Measurements from ENCODE around the gene HMGCS1. TPM values are rescaled to one million over a fixed set of nuclear protein-coding genes. Genes with fewer than 3 reads are reported as not detected.
"Not testable (repeated sequence)": the region's sequence is repeated elsewhere in the genome, so short reads cannot be mapped to it uniquely, and the experiment has no call there.

HMGCS1 gene
- total RNA-seq, 1 donor from 2014 or later, result 518 TPM

DNA sequence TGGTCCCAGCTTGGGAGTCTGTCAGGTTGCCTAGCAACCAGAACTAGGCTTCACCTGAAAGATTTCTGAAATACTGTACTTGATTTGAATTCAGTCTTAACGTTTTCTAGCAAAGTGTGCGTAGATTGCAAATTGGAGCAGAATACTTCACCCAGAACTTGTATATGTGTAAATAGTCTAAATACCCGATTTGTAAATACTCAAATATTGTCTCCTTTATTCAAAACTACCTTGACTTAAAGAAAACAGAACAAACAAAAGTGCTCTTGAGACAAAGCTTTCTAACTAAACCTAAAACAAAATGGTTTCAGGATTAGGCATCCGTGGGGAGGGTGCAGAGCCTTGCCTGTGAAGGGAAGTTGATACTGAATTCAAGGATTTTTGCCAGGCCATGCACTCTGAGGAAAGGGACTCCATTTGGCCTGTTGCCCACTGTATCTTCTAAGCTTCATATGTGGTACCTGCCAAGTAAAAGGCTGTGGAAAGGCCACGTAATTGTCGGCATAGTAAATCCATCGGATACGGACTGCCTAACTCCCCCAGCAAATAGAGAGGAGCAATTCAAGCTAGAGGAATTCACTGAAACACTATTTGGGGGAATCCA is 744 bp upstream of the HMGCS1 start:
- peak overlapping the region; percentile 94 for H3K27ac Mint-ChIP-seq (ENCODE audit: unreplicated experiment)
- peaks cover 38% of the 10 kb centered on the region for H3K36me3 Mint-ChIP-seq (ENCODE audit: low read depth)
- peak overlapping the region; percentile 97 for H3K4me3 Mint-ChIP-seq
- TF ChIP-seq, protein P1, sequence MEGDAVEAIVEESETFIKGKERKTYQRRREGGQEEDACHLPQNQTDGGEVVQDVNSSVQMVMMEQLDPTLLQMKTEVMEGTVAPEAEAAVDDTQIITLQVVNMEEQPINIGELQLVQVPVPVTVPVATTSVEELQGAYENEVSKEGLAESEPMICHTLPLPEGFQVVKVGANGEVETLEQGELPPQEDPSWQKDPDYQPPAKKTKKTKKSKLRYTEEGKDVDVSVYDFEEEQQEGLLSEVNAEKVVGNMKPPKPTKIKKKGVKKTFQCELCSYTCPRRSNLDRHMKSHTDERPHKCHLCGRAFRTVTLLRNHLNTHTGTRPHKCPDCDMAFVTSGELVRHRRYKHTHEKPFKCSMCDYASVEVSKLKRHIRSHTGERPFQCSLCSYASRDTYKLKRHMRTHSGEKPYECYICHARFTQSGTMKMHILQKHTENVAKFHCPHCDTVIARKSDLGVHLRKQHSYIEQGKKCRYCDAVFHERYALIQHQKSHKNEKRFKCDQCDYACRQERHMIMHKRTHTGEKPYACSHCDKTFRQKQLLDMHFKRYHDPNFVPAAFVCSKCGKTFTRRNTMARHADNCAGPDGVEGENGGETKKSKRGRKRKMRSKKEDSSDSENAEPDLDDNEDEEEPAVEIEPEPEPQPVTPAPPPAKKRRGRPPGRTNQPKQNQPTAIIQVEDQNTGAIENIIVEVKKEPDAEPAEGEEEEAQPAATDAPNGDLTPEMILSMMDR (conservative IDR thresholded peaks at IDR 0.05), result no peak
- H3K9me3 Mint-ChIP-seq, result peaks cover 21% of the 10 kb centered on the region
- peaks cover 56% of the 10 kb centered on the region for H3K4me1 Mint-ChIP-seq
- H3K27me3 Mint-ChIP-seq (ENCODE audit: low read depth), result no peaks in the 10 kb centered on the region
- DNase-seq (ENCODE audit: low read depth, low spot score), result peak; percentile 18

DNA sequence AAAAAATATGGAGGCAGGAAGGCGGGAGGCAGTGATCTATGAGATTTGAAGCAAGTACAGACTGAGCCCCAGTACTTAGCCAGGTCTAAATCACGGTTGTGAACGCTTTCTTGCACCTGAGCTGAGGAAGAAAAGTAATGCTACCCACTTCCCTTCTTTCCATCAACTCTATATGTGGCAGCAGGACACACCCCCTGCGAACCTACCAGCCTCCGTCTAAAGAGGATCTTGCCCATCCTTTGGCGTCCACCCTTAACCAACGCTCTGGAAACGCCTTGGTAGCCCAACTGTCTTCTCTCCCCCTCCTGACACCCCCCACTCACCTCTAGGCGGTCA is 545 bp downstream of the HMGCS1 start:
- peak overlapping the region; percentile 95 for H3K27ac Mint-ChIP-seq (ENCODE audit: unreplicated experiment)
- no peak for DNase-seq (ENCODE audit: low read depth, low spot score)
- peaks cover 19% of the 10 kb centered on the region for H3K9me3 Mint-ChIP-seq
- H3K27me3 Mint-ChIP-seq (ENCODE audit: low read depth), result no peaks in the 10 kb centered on the region
- TF ChIP-seq, protein P1 (conservative IDR thresholded peaks at IDR 0.05), result no peak
- H3K36me3 Mint-ChIP-seq (ENCODE audit: low read depth), result peaks cover 31% of the 10 kb centered on the region
- peaks cover 69% of the 10 kb centered on the region for H3K4me1 Mint-ChIP-seq
- peak overlapping the region; percentile 97 for H3K4me3 Mint-ChIP-seq

GRCh38 chr5:43312076-43312661 is 1.0 kb downstream of the HMGCS1 start:
- Mint-ChIP-seq H3K4me3 (peak overlapping the region; percentile 97), H3K9me3 (peaks cover 16% of the 10 kb centered on the region), H3K4me1 (peaks cover 74% of the 10 kb centered on the region), H3K27me3 (ENCODE audit: low read depth) (no peaks in the 10 kb centered on the region), H3K27ac (ENCODE audit: unreplicated experiment) (peak overlapping the region; percentile 95), H3K36me3 (ENCODE audit: low read depth) (peaks cover 31% of the 10 kb centered on the region)
- TF ChIP-seq, protein P1 (conservative IDR thresholded peaks at IDR 0.05), result no peak
- no peak for DNase-seq (ENCODE audit: low read depth, low spot score)

- DNase-seq (ENCODE audit: low read depth, low spot score), result no peak
- Mint-ChIP-seq H3K36me3 (ENCODE audit: low read depth) (peaks cover 23% of the 10 kb centered on the region), H3K9me3 (peaks cover 6% of the 10 kb centered on the region), H3K27ac (ENCODE audit: unreplicated experiment) (peak overlapping the region; percentile 40), H3K4me1 (peaks cover 71% of the 10 kb centered on the region), H3K27me3 (ENCODE audit: low read depth) (no peaks in the 10 kb centered on the region), H3K4me3 (peak overlapping the region; percentile 97)
- TF ChIP-seq, protein P1 (conservative IDR thresholded peaks at IDR 0.05), result no peak
Measured at GRCh38 chr5:43309637-43310036, 3.6 kb downstream of the HMGCS1 start.

- H3K4me3 Mint-ChIP-seq, result peak overlapping the region; percentile 97
- H3K4me1 Mint-ChIP-seq, result peaks cover 68% of the 10 kb centered on the region
- H3K9me3 Mint-ChIP-seq, result peaks cover 3% of the 10 kb centered on the region
- peak overlapping the region; percentile 40 for H3K27ac Mint-ChIP-seq (ENCODE audit: unreplicated experiment)
- TF ChIP-seq, protein P1 (conservative IDR thresholded peaks at IDR 0.05), result no peak
- DNase-seq (ENCODE audit: low read depth, low spot score), result no peak
- peaks cover 19% of the 10 kb centered on the region for H3K36me3 Mint-ChIP-seq (ENCODE audit: low read depth)
- H3K27me3 Mint-ChIP-seq (ENCODE audit: low read depth), result no peaks in the 10 kb centered on the region
Measured at GRCh38 chr5:43309122-43309521, 4.1 kb downstream of the HMGCS1 start.

GRCh38 chr5:43306954-43307353 is 6.3 kb downstream of the HMGCS1 start:
- not testable (repeated sequence) for DNase-seq (ENCODE audit: low read depth, low spot score); H3K9me3 Mint-ChIP-seq; H3K27ac Mint-ChIP-seq (ENCODE audit: unreplicated experiment); H3K27me3 Mint-ChIP-seq (ENCODE audit: low read depth)
- H3K36me3 Mint-ChIP-seq (ENCODE audit: low read depth), result peaks cover 11% of the 10 kb centered on the region
- H3K4me1 Mint-ChIP-seq, result peaks cover 79% of the 10 kb centered on the region
- H3K4me3 Mint-ChIP-seq, result peak overlapping the region; percentile 66
